H1 (cell line): Measurements from ENCODE around the gene MCF2L. TPM values are rescaled to one million over a fixed set of nuclear protein-coding genes. Genes with fewer than 3 reads are reported as not detected.

Source experiments
- BACH1 ChIP-seq: IDR thresholded peaks from 2 replicates; pipeline ENCODE4 v1.6.1; 2012; ENCODE audit warnings: low read length, improper control_type of control experiment
- CEBPB ChIP-seq: IDR thresholded peaks from 2 replicates; pipeline ENCODE4 v1.6.1; 2012; ENCODE audit warnings: low read depth, low read length
- CHD2 ChIP-seq: IDR thresholded peaks from 2 replicates; pipeline ENCODE4 v1.6.1; 2012; ENCODE audit warnings: low read length, improper control_type of control experiment
- CTBP2 ChIP-seq: IDR thresholded peaks from 2 replicates; pipeline ENCODE4 v1.7.0; 2011; ENCODE audit warnings: borderline replicate concordance, mild to moderate bottlenecking, moderate library complexity, mixed read lengths, low read length; ENCODE audit not compliant: insufficient read depth, insufficient read length
- FOSL1 ChIP-seq: IDR thresholded peaks from 2 replicates; pipeline ENCODE4 v1.6.1; 2011; ENCODE audit warnings: mild to moderate bottlenecking, low read depth, low read length, moderate library complexity; ENCODE audit not compliant: insufficient read depth
- JUN ChIP-seq: IDR thresholded peaks from 2 replicates; pipeline ENCODE4 v1.6.1; 2011; ENCODE audit warnings: low read depth, mild to moderate bottlenecking, improper control_type of control experiment, low read length
- KDM1A ChIP-seq: fragments of 200-600, 300-600 bp; sonication (generic); IDR thresholded peaks from 2 replicates; pipeline ENCODE4 v1.7.1; 2016; ENCODE audit warnings: mild to moderate bottlenecking, low read length, borderline replicate concordance
- KDM5A ChIP-seq: fragments of 200-600 bp; IDR thresholded peaks from 2 replicates; pipeline ENCODE4 v1.7.1; 2012; ENCODE audit warnings: mild to moderate bottlenecking, low read length, inconsistent platforms, mixed read lengths
- MAFK ChIP-seq: IDR thresholded peaks from 2 replicates; pipeline ENCODE4 v1.6.1; 2012; ENCODE audit warnings: low read depth, mild to moderate bottlenecking, improper control_type of control experiment, low read length
- NRF1 ChIP-seq: IDR thresholded peaks from 2 replicates; pipeline ENCODE4 v1.6.1; 2011; ENCODE audit warnings: mild to moderate bottlenecking, low read depth, low read length, improper control_type of control experiment
- POLR2A ChIP-seq, 2 experiments: IDR thresholded peaks; 1 replicate in 1 of 2; 2 replicates in 1 of 2; pipeline ENCODE4 v1.6.1; 2011; ENCODE audit warnings: low read depth in 2 of 2, low read length in 2 of 2, mild to moderate bottlenecking in 2 of 2; ENCODE audit errors: control extremely low read depth in 1 of 2
- POLR2AphosphoS5 ChIP-seq: IDR thresholded peaks from 2 replicates; pipeline ENCODE4 v1.6.1; 2011; ENCODE audit warnings: low read depth, low read length
- RBBP5 ChIP-seq: IDR thresholded peaks from 2 replicates; pipeline ENCODE4 v1.7.1; 2012; ENCODE audit warnings: low read depth, mild to moderate bottlenecking, inconsistent platforms, low read length, moderate library complexity, borderline replicate concordance
- RXRA ChIP-seq: IDR thresholded peaks from 2 replicates; pipeline ENCODE4 v1.6.1; 2011; ENCODE audit warnings: low read depth, mild to moderate bottlenecking, low read length, moderate library complexity; ENCODE audit not compliant: insufficient read depth
- SIN3A ChIP-seq, 2 experiments: IDR thresholded peaks in 1 of 2; conservative IDR thresholded peaks in 1 of 2; 2 replicates each; pipeline ENCODE4 v1.6.1; 2011 to 2012; ENCODE audit warnings: low read length in 2 of 2, improper control_type of control experiment in 1 of 2, low read depth in 1 of 2, mild to moderate bottlenecking in 1 of 2
- SIX5 ChIP-seq: IDR thresholded peaks from 2 replicates; pipeline ENCODE4 v1.6.1; 2011; ENCODE audit warnings: mild to moderate bottlenecking, low read depth, low read length
- SRF ChIP-seq: IDR thresholded peaks from 2 replicates; pipeline ENCODE4 v1.6.1; 2011; ENCODE audit warnings: mild to moderate bottlenecking, low read depth, low read length, moderate library complexity
- TCF12 ChIP-seq: IDR thresholded peaks from 2 replicates; pipeline ENCODE4 v1.6.1; 2011; ENCODE audit warnings: low read depth, mild to moderate bottlenecking, low read length
- YY1 ChIP-seq: IDR thresholded peaks from 2 replicates; pipeline ENCODE4 v1.6.1; 2011; ENCODE audit warnings: low read depth, mild to moderate bottlenecking, low read length
- ZNF274 ChIP-seq: IDR thresholded peaks from 2 replicates; pipeline ENCODE4 v1.7.0; 2012; ENCODE audit warnings: low read length, borderline replicate concordance; ENCODE audit errors: extremely low read depth
- polyA plus RNA-seq, 7 experiments: library from polyadenylated mRNA; depleted of rRNA in 3 of 7; stranded (reverse) in 5 of 7; unstranded in 2 of 7; fragments of >200 nt in 5 of 7; fragments of 200-250 nt in 2 of 7; gene quantifications; 1 replicate in 5 of 7; 2 replicates in 1 of 7; 4 replicates in 1 of 7; pipeline versions ENCODE4 v1.2.1 to v1.2.3, GENCODE V29; 2011 to 2013; ENCODE audit warnings: missing spikeins in 2 of 7, mixed read lengths in 2 of 7
- total RNA-seq: library from RNA; stranded (reverse); fragmentation: NEBNext Ultra II Directional; extraction: Animal tissue kit (Norgen Biotek cat#: 25700); gene quantifications from 2 replicates; pipeline ENCODE4 v1.2.1, GENCODE V29; 2021
- TF ChIP-seq, protein P1 (sequence below): IDR thresholded peaks from 2 replicates; pipeline ENCODE4 v1.6.1; 2012; ENCODE audit warnings: low read length, inconsistent platforms
- TF ChIP-seq, protein P2 (sequence below), 3 experiments: IDR thresholded peaks; 1 replicate in 2 of 3; 2 replicates in 1 of 3; pipeline versions ENCODE4 v1.5.1 to v1.6.1; 2011; ENCODE audit warnings: low read length in 3 of 3, mild to moderate bottlenecking in 3 of 3, inconsistent platforms in 2 of 3, low read depth in 1 of 3, moderate library complexity in 1 of 3; ENCODE audit not compliant: insufficient read depth in 1 of 3; ENCODE audit errors: control extremely low read depth in 1 of 3

MCF2L gene
- total and polyA plus RNA-seq, 2 of the 8 experiments (the other 6 are each of a cell fraction or from before 2014, with no cell fraction given) = 10.1 to 24.4 TPM

DNA sequence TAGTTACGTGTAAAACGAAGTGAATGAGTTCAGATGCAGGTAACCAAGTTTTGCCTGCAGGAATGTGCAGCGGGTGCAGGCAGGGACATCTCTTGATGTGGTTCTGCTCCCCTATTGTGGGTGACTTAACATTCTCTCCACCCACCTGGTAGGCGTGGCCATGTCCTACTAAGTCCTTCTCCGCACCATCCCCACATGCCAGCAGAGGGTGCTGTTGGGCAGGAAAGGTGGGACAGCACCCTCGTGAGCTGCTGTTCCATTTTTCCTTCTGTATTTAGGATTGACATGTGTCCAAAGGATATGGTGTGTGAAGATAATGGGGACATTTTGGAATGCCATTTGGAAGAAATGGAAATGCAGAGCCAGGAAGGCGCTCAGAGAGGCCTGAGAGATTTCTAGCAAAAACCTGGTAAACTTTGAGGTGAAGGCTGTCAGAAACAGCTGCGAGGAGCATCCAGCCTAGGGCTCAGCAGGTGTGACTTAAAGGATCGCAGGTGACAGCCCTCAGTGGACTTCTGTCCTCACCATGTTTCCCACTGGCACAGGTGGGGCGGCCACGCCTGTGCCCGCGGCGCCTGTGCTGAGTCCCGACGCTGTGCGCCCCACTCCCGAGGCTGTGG lies 26.2 kb upstream of the MCF2L start (continued):
- TF ChIP-seq NRF1 = no peak
- TF ChIP-seq FOSL1 = no peak
- TF ChIP-seq MAFK = no peak
- no peak for TF ChIP-seq POLR2A (IDR thresholded peaks at IDR 0.05; ENCODE audit: control extremely low read depth in 1 of 2, low read depth in 2 of 2, low read length in 2 of 2)
- no peak for TF ChIP-seq ZNF274
- no peak for TF ChIP-seq KDM1A
- no peak for TF ChIP-seq JUN
- TF ChIP-seq CHD2 = 0 out of 2 replicates have a peak, but pooled peaks have one; percentile 10
- TF ChIP-seq BACH1 = no peak
- TF ChIP-seq SRF = no peak
- TF ChIP-seq YY1 = peak; percentile 71; the same call in 1 of the 2 replicates
- TF ChIP-seq TCF12 = no peak
- TF ChIP-seq RXRA = no peak
- no peak for TF ChIP-seq CTBP2
- TF ChIP-seq, protein P1, sequence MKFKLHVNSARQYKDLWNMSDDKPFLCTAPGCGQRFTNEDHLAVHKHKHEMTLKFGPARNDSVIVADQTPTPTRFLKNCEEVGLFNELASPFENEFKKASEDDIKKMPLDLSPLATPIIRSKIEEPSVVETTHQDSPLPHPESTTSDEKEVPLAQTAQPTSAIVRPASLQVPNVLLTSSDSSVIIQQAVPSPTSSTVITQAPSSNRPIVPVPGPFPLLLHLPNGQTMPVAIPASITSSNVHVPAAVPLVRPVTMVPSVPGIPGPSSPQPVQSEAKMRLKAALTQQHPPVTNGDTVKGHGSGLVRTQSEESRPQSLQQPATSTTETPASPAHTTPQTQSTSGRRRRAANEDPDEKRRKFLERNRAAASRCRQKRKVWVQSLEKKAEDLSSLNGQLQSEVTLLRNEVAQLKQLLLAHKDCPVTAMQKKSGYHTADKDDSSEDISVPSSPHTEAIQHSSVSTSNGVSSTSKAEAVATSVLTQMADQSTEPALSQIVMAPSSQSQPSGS = no peak
- TF ChIP-seq, protein P2, sequence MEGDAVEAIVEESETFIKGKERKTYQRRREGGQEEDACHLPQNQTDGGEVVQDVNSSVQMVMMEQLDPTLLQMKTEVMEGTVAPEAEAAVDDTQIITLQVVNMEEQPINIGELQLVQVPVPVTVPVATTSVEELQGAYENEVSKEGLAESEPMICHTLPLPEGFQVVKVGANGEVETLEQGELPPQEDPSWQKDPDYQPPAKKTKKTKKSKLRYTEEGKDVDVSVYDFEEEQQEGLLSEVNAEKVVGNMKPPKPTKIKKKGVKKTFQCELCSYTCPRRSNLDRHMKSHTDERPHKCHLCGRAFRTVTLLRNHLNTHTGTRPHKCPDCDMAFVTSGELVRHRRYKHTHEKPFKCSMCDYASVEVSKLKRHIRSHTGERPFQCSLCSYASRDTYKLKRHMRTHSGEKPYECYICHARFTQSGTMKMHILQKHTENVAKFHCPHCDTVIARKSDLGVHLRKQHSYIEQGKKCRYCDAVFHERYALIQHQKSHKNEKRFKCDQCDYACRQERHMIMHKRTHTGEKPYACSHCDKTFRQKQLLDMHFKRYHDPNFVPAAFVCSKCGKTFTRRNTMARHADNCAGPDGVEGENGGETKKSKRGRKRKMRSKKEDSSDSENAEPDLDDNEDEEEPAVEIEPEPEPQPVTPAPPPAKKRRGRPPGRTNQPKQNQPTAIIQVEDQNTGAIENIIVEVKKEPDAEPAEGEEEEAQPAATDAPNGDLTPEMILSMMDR (IDR thresholded peaks at IDR 0.05; ENCODE audit: control extremely low read depth in 1 of 3, insufficient read depth in 1 of 3, low read depth in 1 of 3, low read length in 3 of 3) = peak; percentile 93 to 99 (median 99)
- TF ChIP-seq RBBP5 = no peak
- no peak for TF ChIP-seq POLR2AphosphoS5
- TF ChIP-seq CEBPB = 0 out of 2 replicates have a peak, but pooled peaks have one; percentile 3
- TF ChIP-seq KDM5A = no peak
- TF ChIP-seq SIX5 = no peak
- peak; percentile 95 to 97; a peak in 3 of 4 replicates for TF ChIP-seq SIN3A (conservative IDR thresholded peaks at IDR 0.05 in 1 of 2, IDR thresholded peaks at IDR 0.05 in 1 of 2; ENCODE audit: low read depth in 1 of 2, low read length in 2 of 2)
